Liver (tissue), 9 donors: Measurements from ENCODE around the gene TSR2. TPM values are rescaled to one million over a fixed set of nuclear protein-coding genes. Genes with fewer than 3 reads are reported as not detected.

Experiments used
- DNase-seq: peaks from one replicate; pipeline ENCODE4 v3.0.0-alpha.2; 2017; ENCODE audit warnings: low spot score
- H3K27ac ChIP-seq, 2 donors: one replicate each; pipeline ENCODE4 v1.7.0; 2013; ENCODE audit warnings: inconsistent platforms in 2 of 2, low read length in 2 of 2, control low read depth in 1 of 2, low read depth in 1 of 2, mild to moderate bottlenecking in 1 of 2
- H3K27me3 ChIP-seq, 4 donors: one replicate each; pipeline versions ENCODE4 v1.6.1 to v1.7.0; 2013; ENCODE audit warnings: low read length in 3 of 4, inconsistent platforms in 1 of 4, mild to moderate bottlenecking in 1 of 4, moderate library complexity in 1 of 4; ENCODE audit not compliant: control insufficient read depth in 4 of 4, insufficient read depth in 4 of 4
- H3K36me3 ChIP-seq, 4 donors: one replicate each; pipeline versions ENCODE4 v1.6.1 to v1.7.0; 2013; ENCODE audit warnings: low read length in 3 of 4, mild to moderate bottlenecking in 3 of 4, low read depth in 1 of 4, moderate library complexity in 1 of 4; ENCODE audit not compliant: control insufficient read depth in 4 of 4, insufficient read depth in 3 of 4
- H3K4me1 ChIP-seq, 4 donors: one replicate each; pipeline versions ENCODE4 v1.6.1 to v1.7.0; 2013; ENCODE audit warnings: low read length in 3 of 4, mild to moderate bottlenecking in 3 of 4, moderate library complexity in 1 of 4; ENCODE audit not compliant: control insufficient read depth in 4 of 4, insufficient read depth in 4 of 4
- H3K4me3 ChIP-seq, 3 donors: one replicate each; pipeline versions ENCODE4 v1.6.1 to v1.7.0; 2013; ENCODE audit warnings: low read length in 3 of 3, control low read depth in 1 of 3, low read depth in 1 of 3, mild to moderate bottlenecking in 1 of 3
- H3K9ac ChIP-seq, 2 donors: one replicate each; pipeline ENCODE4 v1.7.0; 2013; ENCODE audit warnings: low read length in 2 of 2, mild to moderate bottlenecking in 2 of 2, moderate library complexity in 2 of 2, control low read depth in 1 of 2, low read depth in 1 of 2
- H3K9me3 ChIP-seq, 4 donors: one replicate each; pipeline versions ENCODE4 v1.6.1 to v1.7.0; 2013; ENCODE audit warnings: low read length in 3 of 4; ENCODE audit not compliant: control insufficient read depth in 4 of 4
- ATF3 ChIP-seq: IDR thresholded peaks from 2 replicates; pipeline ENCODE4 v1.6.1; 2016; ENCODE audit warnings: antibody characterized with exemption
- EGR1 ChIP-seq, 2 donors: IDR thresholded peaks; 2 replicates each; pipeline ENCODE4 v1.6.1; 2016 to 2018; ENCODE audit warnings: antibody characterized with exemption in 2 of 2, low read depth in 2 of 2
- FOXA1 ChIP-seq: IDR thresholded peaks from 2 replicates; pipeline ENCODE4 v1.6.1; 2016; ENCODE audit warnings: antibody characterized with exemption
- FOXA2 ChIP-seq: IDR thresholded peaks from 2 replicates; pipeline ENCODE4 v1.6.1; 2016; ENCODE audit warnings: antibody characterized with exemption
- GABPA ChIP-seq, 2 donors: IDR thresholded peaks in 1 of 2; conservative IDR thresholded peaks in 1 of 2; 2 replicates each; pipeline ENCODE4 v1.6.1; 2016; ENCODE audit warnings: antibody characterized with exemption in 2 of 2, mild to moderate bottlenecking in 1 of 2, moderate library complexity in 1 of 2
- HNF4A ChIP-seq, 2 donors: conservative IDR thresholded peaks; 2 replicates each; pipeline ENCODE4 v1.6.1; 2016; ENCODE audit warnings: antibody characterized with exemption in 2 of 2, mild to moderate bottlenecking in 2 of 2
- HNF4G ChIP-seq: IDR thresholded peaks from 2 replicates; pipeline ENCODE4 v1.6.1; 2016; ENCODE audit warnings: antibody characterized with exemption
- JUND ChIP-seq, 2 donors: IDR thresholded peaks; 2 replicates each; pipeline ENCODE4 v1.6.1; 2016; ENCODE audit warnings: antibody characterized with exemption in 2 of 2
- NR2F2 ChIP-seq: IDR thresholded peaks from 2 replicates; pipeline ENCODE4 v1.6.1; 2016; ENCODE audit warnings: antibody characterized with exemption
- SP1 ChIP-seq: IDR thresholded peaks from 2 replicates; pipeline ENCODE4 v1.6.1; 2018; ENCODE audit warnings: antibody characterized with exemption, mild to moderate bottlenecking
- TAF1 ChIP-seq: conservative IDR thresholded peaks from 2 replicates; pipeline ENCODE4 v1.6.1; 2016; ENCODE audit warnings: antibody characterized with exemption, mild to moderate bottlenecking
- YY1 ChIP-seq: IDR thresholded peaks from 2 replicates; pipeline ENCODE4 v1.6.1; 2016; ENCODE audit warnings: antibody characterized with exemption, mild to moderate bottlenecking
- ZBTB33 ChIP-seq: IDR thresholded peaks from 2 replicates; pipeline ENCODE4 v1.6.1; 2016; ENCODE audit warnings: antibody characterized with exemption
- WGBS: extraction: QIAGEN DNeasy Blood & Tissue Kit; methylation state at CpG from one replicate; pipeline ENCODE4 v1.1.7; 2013; 5-methylcytosine and 5-hydroxymethylcytosine counted together
- polyA plus RNA-seq, 2 donors: library from polyadenylated mRNA; stranded (reverse) in 1 of 2; unstranded in 1 of 2; fragments of 200-250 nt in 1 of 2; fragments of >200 nt in 1 of 2; fragmentation: Nextera tagmentation in 1 of 2; extraction: Ambion mirVana in 1 of 2; gene quantifications; one replicate each; pipeline versions ENCODE4 v1.2.1 to v1.2.3, GENCODE V29; 2013 to 2015
- total RNA-seq, 2 donors: library from RNA; depleted of rRNA; stranded (reverse); fragments of >200 nt; gene quantifications; one replicate each; pipeline ENCODE4 v1.2.3, GENCODE V29; 2014
- TF ChIP-seq, protein P1 (sequence below): IDR thresholded peaks from 2 replicates; pipeline ENCODE4 v1.6.1; 2016; ENCODE audit warnings: antibody characterized with exemption, mild to moderate bottlenecking
- donor health status: healthy.
- donor health status: healthy.
- donor health status: healthy.
- donor health status: healthy.
- donor health status: healthy.

The TSR2 gene
- total and polyA plus RNA-seq, 4 donors, result 7.9 to 22.1 (median 14.1) TPM

DNA sequence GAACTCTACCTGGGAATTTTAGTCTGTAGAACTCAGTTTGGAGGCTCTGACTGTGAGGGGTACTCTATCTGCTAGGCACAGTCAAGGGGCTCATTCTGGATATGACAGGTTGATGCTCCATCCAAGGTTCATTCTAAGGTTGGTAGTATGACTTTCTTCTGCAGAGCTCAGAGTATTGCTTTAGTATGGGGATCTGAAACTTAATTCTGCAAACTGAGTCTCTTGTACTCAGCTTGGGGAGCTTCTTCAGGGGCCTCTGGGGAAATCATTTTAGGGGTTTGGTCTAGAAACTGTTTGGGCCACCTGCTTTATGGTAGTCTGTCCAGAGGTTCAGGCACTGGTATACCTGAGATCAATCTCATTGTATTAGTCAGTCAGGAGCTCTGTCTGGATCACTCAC, 9.7 kb upstream of the TSR2 start:
- Histone ChIP-seq H3K27me3 (no peaks in the 10 kb centered on the region), H3K4me3 (no peak overlapping the region)

DNA sequence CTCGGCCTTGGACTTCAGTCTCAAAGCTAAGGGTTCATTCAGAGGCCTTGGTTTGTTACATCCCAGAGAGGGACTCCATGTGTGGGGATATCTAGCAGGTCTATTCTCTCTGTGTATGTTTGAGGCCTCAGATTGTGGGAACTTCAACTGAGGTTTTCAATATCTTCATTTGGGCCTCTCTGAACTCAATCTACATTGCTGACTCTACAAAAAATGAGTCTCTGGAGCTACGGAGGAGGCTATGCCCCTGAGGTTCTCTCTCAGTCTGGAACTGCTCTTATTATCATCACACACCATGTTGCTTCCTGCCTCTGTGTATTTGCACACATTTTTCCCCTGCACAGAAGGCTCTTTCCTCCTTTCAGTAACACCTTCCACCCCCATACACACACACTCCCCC, 5.1 kb upstream of the TSR2 start:
- Histone ChIP-seq H3K4me1 (peaks cover 0 to 4% (median 0%) of the 10 kb centered on the region in 4 donors), H3K9me3 (no peaks in the 10 kb centered on the region), H3K4me3 (no peak overlapping the region), H3K27ac (no peak overlapping the region), H3K27me3 (no peaks in the 10 kb centered on the region), H3K9ac (no peak overlapping the region), H3K36me3 (no peaks in the 10 kb centered on the region)
- WGBS, result 84% methylated on average over 2 of the region's 2 CpGs
- no peak for TF ChIP-seq SP1
- TF ChIP-seq TAF1, result no peak
- no peak for TF ChIP-seq EGR1 (IDR thresholded peaks at IDR 0.05; ENCODE audit: low read depth in 2 of 2)
- TF ChIP-seq, protein P1, sequence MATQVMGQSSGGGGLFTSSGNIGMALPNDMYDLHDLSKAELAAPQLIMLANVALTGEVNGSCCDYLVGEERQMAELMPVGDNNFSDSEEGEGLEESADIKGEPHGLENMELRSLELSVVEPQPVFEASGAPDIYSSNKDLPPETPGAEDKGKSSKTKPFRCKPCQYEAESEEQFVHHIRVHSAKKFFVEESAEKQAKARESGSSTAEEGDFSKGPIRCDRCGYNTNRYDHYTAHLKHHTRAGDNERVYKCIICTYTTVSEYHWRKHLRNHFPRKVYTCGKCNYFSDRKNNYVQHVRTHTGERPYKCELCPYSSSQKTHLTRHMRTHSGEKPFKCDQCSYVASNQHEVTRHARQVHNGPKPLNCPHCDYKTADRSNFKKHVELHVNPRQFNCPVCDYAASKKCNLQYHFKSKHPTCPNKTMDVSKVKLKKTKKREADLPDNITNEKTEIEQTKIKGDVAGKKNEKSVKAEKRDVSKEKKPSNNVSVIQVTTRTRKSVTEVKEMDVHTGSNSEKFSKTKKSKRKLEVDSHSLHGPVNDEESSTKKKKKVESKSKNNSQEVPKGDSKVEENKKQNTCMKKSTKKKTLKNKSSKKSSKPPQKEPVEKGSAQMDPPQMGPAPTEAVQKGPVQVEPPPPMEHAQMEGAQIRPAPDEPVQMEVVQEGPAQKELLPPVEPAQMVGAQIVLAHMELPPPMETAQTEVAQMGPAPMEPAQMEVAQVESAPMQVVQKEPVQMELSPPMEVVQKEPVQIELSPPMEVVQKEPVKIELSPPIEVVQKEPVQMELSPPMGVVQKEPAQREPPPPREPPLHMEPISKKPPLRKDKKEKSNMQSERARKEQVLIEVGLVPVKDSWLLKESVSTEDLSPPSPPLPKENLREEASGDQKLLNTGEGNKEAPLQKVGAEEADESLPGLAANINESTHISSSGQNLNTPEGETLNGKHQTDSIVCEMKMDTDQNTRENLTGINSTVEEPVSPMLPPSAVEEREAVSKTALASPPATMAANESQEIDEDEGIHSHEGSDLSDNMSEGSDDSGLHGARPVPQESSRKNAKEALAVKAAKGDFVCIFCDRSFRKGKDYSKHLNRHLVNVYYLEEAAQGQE, result no peak
- no peak for TF ChIP-seq YY1
- no peak for TF ChIP-seq FOXA2
- no peak for DNase-seq

More for the DNA sequence above, 9.7 kb upstream of the TSR2 start:
- H3K27ac ChIP-seq, result no peak overlapping the region
- H3K36me3 ChIP-seq, result no peaks in the 10 kb centered on the region
- H3K9me3 ChIP-seq, result no peaks in the 10 kb centered on the region
- no peak overlapping the region for H3K9ac ChIP-seq
- no peak for DNase-seq
- H3K4me1 ChIP-seq, result no peaks in the 10 kb centered on the region
- TF ChIP-seq NR2F2, result no peak
- no peak for TF ChIP-seq FOXA2
- TF ChIP-seq GABPA (IDR thresholded peaks at IDR 0.05 in 1 of 2, conservative IDR thresholded peaks at IDR 0.05 in 1 of 2), result no peak
- TF ChIP-seq ZBTB33, result no peak
- TF ChIP-seq HNF4G, result no peak
- TF ChIP-seq EGR1 (IDR thresholded peaks at IDR 0.05; ENCODE audit: low read depth in 2 of 2), result no peak
- TF ChIP-seq JUND (IDR thresholded peaks at IDR 0.05), result no peak
- no peak for TF ChIP-seq ATF3
- no peak for TF ChIP-seq HNF4A (conservative IDR thresholded peaks at IDR 0.05)
- no peak for TF ChIP-seq YY1

- peaks cover 2 to 10% (median 3%) of the 10 kb centered on the region in 4 donors for H3K36me3 ChIP-seq
- H3K27me3 ChIP-seq, result no peaks in the 10 kb centered on the region
- peaks cover 1 to 24% (median 14%) of the 10 kb centered on the region in 4 donors for H3K4me1 ChIP-seq
- no peak for DNase-seq
- no peak overlapping the region for H3K9ac ChIP-seq
- no peak overlapping the region for H3K4me3 ChIP-seq
- H3K9me3 ChIP-seq, result no peaks in the 10 kb centered on the region
- H3K27ac ChIP-seq, result no peak overlapping the region
- TF ChIP-seq HNF4A (conservative IDR thresholded peaks at IDR 0.05) (no peak), ZBTB33 (no peak), FOXA2 (no peak), FOXA1 (no peak), EGR1 (IDR thresholded peaks at IDR 0.05; ENCODE audit: low read depth in 2 of 2) (no peak), SP1 (no peak), TAF1 (no peak)
These were observed 2.6 kb downstream of the TSR2 start for GRCh38 chrX:54442790-54443189.
